GM19463 (cell line): ENCODE measurements around the gene NPFFR2.
"Not testable (repeated sequence)": the region's sequence is repeated elsewhere in the genome, so short reads cannot be mapped to it uniquely, and the experiment has no call there.

Experiments
- ATAC-seq: cut with Tn5 transposase; IDR thresholded peaks from one replicate; pipeline ENCODE4 v1.9.1; 2021; ENCODE audit warnings: mild to moderate bottlenecking, moderate library complexity; ENCODE audit not compliant: unreplicated experiment

NPFFR2 gene

DNA sequence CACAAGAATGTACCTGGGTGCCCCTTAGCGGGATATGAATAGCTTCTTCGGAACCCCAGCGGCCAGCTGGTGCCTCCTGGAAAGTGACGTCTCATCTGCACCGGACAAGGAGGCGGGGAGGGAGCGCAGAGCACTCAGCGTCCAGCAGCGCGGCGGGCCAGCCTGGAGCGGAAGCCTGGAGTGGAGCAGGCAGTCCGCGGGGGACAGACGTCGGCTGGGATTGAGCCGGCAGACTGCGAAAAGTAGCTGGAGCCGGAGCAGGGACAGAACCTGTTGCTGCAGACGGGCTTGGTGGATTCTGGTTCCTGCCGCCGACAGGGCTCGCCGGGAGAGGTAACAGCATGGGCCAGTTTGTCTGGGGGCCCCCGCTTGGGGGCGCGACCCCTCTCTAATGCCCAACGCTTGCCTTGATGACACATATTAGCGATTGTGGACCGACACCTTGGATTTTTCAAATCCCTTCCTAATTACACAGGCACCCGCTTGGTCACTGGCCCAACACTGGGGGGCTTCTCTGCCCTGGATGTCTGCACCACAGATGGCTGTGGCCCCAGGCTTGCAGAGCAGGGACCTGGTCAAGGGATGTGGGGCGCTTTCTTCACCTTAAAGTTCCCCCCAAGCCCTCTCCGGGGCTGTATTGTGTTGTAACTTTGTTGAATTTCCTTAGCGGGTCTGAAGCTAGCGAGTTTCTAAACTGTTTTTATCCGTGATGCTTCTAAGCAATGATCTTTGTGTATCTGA lies at the start of gene NPFFR2:
Gene NPFFR2, plus strand, starts transcription at position 133 of the 741 bp plus-strand sequence. CDS start 96,592 bp downstream, outside the sequence.
- peak; percentile 80 for ATAC-seq

DNA sequence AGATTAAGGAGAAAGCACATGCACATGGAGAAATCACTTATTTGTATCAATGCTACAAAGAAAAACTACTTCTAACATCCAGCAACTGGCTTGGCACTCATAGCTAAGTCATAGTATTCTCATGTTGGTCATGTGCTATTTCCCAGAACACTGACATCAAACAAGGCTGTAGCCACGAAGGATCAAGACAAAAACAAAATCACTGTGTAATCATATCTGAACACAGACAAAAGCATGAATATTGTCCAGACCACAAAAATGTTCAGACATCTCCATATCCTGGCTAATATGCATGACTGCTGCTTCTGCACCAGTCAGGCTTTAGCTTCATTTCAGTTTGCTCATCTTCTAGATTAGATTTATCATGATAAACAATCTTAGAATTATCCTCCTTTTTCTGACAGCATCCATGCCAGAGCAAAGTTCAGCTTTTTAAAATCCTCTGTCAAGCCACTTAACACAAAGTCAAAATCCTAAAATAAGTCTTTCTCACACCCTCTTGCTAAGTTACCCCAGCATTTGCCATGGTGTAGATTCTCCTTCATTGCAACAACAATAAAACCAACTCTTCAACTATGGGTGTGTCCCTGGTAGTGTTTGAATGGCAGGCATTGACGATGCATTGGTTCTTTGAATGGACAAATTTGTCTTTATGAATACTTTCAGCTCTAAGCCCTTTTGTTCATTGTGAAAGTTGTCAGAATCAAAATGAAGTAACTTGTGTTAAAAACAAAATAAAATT lies 39.1 kb upstream of the NPFFR2 start:
- ATAC-seq: no peak

- ATAC-seq: no peak
Measured at GRCh38 chr4:71994559-71994958, 37.2 kb upstream of the NPFFR2 start.

- no peak for ATAC-seq
Measured at GRCh38 chr4:71995297-71995696, 36.5 kb upstream of the NPFFR2 start.

DNA sequence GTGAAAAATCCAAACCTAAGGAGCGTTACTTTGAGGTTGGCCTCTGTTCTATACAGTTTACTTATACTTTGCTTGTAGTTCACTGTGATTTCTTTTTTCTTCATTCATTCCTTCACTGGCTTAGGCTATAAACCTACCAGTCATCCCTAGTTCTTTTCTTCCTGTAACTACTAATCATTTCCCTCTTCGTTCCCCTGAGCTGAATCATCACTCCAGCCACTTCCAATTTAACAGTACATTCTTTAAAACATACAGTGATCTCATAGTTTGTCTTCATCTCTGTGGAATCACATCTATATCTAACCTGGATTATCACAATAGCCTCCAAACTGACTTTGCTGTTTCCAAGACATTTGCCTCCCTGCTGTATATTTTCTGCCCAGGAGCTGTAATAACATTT lies 25.2 kb upstream of the NPFFR2 start:
- no peak for ATAC-seq

- no peak for ATAC-seq
Measured at GRCh38 chr4:72011906-72012305, 19.9 kb upstream of the NPFFR2 start.

DNA sequence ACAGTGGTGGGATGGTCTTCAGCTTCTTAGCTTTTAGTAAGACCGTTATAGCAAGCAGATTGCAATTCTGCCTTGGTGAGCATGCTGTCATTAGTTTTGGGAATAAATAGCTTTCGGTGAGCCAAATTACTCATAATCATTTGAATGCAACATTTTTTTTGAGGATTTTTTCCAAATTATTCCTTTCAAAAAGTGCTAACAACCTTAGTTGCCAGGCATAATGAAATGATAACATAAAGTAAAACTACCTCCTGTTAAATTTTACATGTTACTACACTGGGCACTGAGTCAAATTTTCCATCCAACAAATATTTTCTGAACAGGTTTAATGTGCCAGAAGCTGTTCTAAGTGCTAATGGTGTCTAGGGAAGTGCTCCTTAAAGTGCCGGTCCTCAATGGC lies 15.8 kb upstream of the NPFFR2 start:
- ATAC-seq: no peak

DNA sequence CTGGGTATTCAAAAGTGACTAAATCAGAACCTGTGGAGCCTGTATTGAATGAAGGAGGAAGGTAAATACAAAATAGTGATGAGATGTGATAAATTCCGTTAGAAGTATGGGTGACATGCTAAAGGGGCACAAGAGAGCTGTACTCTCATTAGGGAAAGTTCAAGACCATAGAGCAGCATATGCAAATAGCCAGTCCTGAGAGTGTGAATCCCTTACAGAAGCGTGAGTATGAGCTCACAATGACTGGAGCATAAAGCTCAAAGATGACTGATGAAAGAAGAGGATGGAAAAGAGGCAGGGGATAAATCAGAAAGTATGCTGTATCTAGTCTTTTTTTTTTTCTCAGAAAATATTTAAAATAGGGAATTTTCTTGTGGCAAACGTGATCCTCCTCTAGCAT lies 12.1 kb upstream of the NPFFR2 start:
- peak; percentile 51 for ATAC-seq

- ATAC-seq: peak; percentile 52
Measured at GRCh38 chr4:72022553-72022952, 9.2 kb upstream of the NPFFR2 start.

DNA sequence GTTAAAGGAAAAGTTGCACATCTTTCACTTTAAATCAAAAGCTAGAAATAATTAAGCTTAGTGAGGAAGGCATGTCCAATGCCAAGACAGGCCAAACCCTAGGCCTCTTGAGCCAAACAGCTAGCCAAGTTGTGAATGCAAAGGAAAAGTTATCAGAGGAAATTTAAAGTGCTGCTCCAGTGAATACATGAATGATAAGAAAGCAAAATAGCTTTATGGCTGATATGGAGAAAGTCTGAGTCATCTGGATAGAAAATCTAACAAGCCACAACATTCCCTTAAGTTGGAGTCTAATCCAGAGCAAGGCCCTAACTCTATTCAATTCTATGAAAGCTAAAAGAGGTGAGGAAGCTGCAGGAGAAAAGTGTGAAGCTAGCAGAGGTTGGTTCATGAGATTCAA lies 23.8 kb downstream of the NPFFR2 start:
- no peak for ATAC-seq

DNA sequence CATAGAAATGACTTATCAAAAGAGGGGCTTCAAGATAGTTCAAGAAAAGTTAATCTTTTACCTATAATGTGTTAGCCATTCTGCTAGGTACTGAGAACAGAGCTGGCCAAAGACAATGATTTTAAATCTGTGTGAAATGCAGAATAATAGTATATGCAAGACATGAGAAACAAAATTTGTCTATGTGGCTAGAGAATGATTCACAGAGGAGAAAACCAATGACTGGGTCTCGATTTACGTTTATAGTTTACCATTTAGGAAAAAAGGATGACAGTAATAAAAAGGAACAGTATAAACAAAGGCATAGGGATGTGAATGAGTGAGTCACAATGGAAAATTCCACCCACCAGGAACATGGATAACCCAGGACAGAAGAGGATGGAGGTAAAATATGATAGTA lies 31.9 kb downstream of the NPFFR2 start:
- no peak for ATAC-seq

GRCh38 chr4:72067051-72067450 lies 35.3 kb downstream of the NPFFR2 start:
- ATAC-seq: no peak

- ATAC-seq: no peak
Measured at GRCh38 chr4:72073816-72074215, 42.0 kb downstream of the NPFFR2 start.

GRCh38 chr4:72076562-72076961 lies 44.8 kb downstream of the NPFFR2 start:
- no peak for ATAC-seq

DNA sequence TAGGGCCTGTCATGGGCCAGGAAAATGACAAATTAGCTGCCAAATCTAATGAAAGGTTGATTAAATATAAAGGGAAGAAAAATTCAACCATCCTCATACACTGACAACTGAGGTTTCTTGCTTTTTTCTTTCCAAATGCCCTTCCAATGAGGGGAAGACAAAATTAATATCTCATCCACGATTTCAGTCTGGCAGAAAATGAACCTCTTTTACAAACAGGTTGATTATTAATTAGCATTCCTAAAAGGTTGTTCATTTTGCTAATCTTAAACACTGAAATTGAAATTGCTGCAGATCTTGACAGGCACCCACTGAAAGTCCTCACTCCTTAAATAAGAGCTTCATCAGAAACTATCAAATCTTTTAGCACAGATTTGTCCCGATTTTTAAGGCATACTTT lies 45.5 kb downstream of the NPFFR2 start:
- ATAC-seq: no peak

- peak; percentile 78 for ATAC-seq
Measured at GRCh38 chr4:72084587-72085011, 52.8 kb downstream of the NPFFR2 start.

- ATAC-seq: not testable (repeated sequence)
Measured at GRCh38 chr4:72090606-72091005, 58.8 kb downstream of the NPFFR2 start.

DNA sequence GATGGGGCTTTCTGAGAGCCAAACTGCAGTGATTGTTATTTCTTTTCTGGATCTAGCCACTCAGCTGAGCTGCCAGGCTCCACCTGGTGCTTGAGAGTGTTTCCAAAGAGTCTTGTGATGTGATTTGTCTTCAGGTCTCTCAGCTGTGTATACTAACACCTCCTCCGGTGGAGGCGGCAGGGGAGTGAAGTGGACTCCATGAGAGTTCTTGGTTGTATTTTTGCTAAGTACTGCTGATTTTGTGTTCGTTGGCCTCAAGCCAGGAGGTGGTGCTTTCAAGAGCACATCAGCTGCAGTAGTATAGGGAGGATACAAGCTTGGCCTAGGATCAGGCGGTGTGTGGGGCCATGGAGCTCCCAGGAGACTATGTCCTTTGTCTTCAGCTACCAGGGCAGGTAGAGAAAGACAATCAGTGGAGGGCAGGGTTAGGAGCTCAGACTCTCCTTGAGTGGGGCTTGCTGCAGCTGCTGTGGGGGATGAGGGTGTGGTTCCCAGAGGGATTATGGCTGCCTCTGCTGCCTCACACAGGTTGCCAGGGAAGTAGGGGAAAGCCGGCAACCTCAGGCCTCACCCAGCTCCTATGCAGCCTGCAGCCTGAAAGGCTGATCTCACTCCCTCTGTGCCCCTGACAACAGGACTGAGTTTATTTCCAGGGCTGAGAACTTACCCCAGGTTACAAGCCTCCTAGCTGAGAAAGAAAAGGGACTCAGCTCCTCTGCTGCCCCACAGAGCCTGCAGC lies 62.4 kb downstream of the NPFFR2 start:
- ATAC-seq: no peak

GRCh38 chr4:72107456-72107855 lies 75.7 kb downstream of the NPFFR2 start:
- ATAC-seq: no peak

- no peak for ATAC-seq
Measured at GRCh38 chr4:72109364-72109763, 77.6 kb downstream of the NPFFR2 start.

DNA sequence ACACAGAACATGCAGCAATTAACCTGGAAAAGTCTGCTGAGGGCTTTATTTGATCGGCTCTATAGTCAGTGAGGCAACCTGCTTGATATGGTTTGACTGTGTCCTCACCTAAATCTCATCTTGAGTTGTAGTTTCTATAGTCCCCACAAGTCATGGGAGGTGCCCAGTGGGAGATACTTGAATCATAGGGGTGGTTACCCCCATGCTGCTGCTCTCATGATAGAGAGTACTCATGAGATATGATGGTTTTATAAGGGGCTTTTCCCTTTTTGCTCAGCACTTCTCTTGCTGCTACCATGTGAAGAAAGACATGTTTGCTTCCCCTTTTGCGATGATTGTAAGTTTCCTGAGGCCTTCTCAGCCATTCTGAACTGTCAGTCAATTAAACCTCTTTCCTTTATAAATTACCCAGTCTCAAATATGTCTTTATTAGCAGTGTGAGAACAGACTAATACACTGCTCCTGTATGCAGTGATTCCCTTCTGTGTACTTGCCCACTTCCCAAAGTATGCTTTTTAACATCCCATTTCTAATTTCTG lies 78.2 kb downstream of the NPFFR2 start:
- ATAC-seq: peak; percentile 14
